GM21723 (cell line): ENCODE data around the gene PWWP2B.

Experiments
- ATAC-seq: cut with Tn5 transposase; IDR thresholded peaks from one replicate; pipeline ENCODE4 v1.9.1; 2021; ENCODE audit warnings: mild to moderate bottlenecking, moderate library complexity; ENCODE audit not compliant: unreplicated experiment

The PWWP2B gene

GRCh38 chr10:132392811-132393694 is 3.9 kb upstream of the PWWP2B start:
- no peak for ATAC-seq

- ATAC-seq: no peak
Observed at GRCh38 chr10:132393695-132394181, 3.3 kb upstream of the PWWP2B start.

DNA sequence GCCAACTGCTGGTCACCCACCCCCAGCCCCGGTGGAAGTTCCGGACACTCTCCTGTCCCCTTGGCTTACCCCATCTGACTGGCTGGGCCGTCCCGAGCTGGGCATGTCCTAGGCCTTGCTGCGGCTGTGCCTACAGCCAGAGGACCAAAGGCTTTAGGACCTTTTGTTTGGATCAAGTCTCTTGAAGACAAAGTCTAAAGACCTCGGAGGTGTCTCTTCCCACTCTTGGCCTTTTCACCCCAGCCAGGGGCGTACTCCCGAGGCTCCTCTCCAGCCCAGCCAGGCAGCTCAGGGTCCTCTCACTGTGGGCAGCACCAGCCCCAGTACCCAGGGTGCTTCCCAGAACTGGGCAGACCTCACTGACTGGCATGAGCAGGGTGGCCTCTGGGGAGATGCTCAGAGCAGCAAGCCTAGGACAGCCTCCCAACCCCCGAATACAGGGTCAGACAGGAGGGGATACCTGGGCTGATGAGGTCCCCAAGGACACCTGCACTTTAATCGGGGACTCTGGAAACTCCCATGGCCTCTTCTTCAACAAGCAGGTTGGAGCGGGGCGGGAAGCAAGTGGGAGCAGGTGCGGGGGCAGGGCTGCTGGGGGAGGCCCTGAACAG is 2.7 kb upstream of the PWWP2B start:
- no peak for ATAC-seq

DNA sequence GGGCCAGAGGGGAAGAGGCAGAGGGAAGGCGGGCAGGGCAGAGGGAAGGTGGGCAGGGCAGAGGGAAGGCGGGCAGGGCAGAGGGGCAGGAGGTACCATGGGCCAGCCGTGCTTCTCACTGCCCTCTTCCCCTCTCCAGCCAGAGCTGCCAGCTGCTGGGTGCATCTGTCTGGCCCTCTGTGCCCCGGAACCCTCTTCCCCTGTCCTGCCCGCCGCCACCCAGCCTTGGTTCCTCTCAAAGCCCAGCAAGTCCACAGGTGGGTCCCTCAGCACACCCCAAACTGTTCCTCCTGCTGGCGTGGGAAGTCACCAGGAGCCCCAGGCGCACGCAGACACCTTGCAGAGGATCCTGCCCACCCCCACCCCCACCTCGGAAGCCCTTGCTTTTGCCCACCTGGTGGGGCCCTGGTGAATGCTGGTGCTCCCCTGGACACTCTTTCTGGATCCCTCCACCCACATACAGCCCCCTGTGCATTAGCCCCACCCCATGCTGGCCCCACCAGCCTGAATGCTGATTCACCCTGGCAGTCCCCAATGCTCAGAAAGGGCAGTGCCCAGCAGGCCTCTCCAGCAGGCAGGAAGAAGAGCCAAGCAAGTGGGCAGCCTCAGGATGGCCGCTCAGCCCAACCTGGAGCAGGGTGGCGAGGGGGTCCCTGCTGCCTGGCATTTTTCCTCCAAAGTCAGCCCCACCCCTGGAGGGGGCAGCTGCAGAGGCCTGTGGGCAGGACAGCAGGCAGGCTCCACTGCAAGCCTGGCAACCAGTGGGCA is 1.9 kb upstream of the PWWP2B start:
- no peak for ATAC-seq

DNA sequence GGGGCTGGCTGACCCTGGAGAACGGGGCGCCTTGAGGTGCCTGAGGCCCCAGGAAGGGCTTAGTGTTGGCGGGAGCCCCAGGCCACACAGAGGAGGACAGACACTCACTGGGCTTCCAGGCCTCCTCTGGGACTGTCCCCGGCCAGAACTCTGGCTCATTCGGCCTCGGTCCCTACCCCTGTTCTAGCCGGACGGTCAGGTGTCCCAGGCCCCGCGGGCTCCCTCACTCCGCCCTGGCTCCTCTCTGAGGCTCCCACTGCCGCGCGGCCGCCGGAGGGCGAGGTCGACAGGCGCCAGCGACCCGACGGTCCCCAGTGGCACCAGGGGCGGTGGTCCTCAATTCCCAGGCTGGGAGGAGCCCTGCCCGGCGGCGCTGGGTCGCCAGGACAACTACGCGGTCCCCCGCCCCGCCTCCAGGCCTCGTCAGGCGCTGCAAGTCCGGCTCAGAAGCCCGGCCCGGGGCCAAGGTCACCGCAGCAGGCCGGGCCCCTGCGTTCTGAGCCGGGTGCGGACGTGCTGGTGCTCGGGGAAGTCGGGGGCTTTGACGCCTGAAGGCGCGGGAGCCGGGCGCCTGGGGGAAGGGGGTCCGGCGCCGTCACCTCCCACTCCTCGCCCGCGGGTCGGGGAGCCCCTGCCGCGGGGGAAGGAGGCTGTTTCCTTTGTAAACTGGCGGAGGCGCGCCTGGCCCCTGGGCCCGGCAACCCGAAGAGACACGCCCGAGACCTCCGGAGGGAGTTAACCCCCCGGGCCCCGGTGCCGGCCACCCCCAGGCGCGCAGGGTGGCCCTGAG is 1.1 kb upstream of the PWWP2B start:
- no peak for ATAC-seq

- peak; percentile 51 for ATAC-seq
Observed at GRCh38 chr10:132396494-132397035, 435 bp upstream of the PWWP2B start.

- ATAC-seq: peak; percentile 39
Observed at GRCh38 chr10:132397671-132398565, 918 bp downstream of the PWWP2B start.

DNA sequence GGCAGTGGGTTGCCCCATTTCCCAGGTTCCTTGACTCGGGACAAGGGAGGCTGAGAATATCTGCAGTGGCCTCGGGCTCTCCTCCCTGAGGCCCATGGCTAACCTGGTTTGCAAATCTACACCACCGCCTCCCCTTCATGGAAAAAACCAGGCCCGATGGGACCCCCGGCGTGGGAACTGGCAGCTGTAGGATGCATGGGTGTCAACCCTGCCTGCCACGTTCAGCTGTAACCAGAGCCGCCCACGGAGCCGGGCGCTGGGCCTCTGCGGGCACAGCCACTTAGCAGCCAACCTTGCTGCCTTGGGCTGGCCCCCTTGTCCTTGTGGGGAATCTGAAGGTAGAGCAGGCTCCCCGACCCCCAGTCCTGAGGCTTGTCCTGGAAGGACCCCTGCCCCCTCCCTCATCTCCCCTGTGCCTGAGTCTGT is 1.6 kb downstream of the PWWP2B start:
- no peak for ATAC-seq

- ATAC-seq: no peak
Observed at GRCh38 chr10:132399117-132400035, 2.4 kb downstream of the PWWP2B start.

DNA sequence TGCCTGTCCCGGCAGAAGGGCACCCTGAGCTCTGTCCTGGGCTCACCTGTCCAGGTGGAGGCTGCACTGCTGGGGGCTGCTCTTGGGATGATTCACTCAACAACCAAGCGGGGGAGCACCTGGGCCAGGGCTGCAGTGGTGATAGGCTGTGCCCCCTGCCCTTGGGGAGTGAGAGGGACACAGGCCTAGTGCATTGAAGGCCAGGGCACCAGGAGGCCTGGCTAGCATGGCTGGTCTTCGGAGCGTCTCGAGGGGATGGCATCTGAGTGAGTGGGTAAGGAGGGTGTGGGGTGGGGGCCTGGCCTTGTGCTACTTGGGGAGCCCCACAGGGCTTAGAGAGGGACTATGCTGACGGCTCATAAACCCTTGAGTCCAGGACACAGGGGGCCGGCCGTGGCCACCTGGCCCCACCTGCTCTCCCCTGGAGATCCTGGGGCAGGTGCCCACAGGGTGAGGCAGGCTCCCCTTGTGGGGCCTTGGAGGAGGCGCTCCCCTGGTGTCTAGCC is 3.1 kb downstream of the PWWP2B start:
- no peak for ATAC-seq

DNA sequence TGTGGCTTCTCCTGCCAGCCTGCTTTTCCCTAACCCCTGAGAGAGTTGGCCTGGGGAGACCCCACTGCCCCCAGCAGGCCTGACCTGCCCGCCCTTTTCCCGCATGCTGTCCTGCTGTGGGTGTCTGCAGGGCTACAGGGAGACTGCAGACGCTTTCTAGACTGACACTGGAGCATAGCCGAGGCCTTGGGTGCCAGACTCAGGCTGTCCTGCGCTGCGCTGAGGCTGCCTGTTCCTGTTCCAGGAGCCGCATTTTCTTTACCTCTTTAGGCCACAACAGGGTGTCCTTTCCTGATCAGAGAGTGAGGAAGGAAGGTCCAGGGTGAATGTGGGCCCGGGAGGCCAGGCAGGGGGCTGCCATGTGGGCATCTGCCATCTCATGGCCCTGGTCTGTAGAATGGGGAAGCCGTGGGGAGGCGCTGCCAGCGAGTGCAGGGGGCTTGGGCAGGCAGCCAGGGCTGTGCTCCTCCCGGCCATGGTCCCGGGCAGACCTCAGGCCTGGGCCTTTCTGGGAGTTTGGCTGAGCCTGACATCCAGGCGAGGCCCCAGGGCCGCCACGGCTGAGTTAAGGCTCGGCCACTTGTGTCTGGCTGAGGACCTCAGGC is 3.6 kb downstream of the PWWP2B start:
- ATAC-seq: no peak

- ATAC-seq: no peak
Observed at GRCh38 chr10:132401401-132402118, 4.6 kb downstream of the PWWP2B start.

DNA sequence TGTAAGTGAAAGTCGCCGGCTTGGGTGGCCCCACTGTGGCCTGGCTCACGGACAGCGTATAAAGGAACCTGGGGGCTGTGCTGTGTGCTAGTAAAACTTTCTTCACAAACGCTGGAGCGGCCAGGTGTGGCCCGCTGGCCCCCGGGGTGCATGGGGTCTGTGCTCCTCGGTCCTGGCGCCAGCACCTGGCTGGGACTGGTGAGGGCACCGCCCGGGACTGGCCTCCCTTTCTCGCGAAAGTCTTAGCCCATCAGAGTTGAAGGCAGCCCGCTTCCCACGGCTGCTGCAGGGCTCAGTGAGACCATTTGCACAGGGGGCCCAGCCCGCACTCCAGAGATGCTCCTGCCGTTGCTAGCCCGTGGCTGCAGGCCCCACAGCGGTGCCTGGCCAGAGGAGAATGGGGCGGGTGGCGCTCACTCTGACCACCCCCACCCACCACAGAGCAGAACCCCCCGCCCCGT is 5.8 kb downstream of the PWWP2B start:
- ATAC-seq: no peak

GRCh38 chr10:132403511-132404168 is 6.6 kb downstream of the PWWP2B start:
- no peak for ATAC-seq

- no peak for ATAC-seq
Observed at GRCh38 chr10:132404169-132404880, 7.3 kb downstream of the PWWP2B start.
